ENCODE measurements around the gene SLC12A3.
"Not testable (repeated sequence)": the region's sequence is repeated elsewhere in the genome, so short reads cannot be mapped to it uniquely, and the experiment has no call there.

The SLC12A3 gene

GRCh38 chr16:56869513-56870275 is 4.7 kb downstream of the SLC12A3 start:
- DNase-seq = peak; percentile 54

DNA sequence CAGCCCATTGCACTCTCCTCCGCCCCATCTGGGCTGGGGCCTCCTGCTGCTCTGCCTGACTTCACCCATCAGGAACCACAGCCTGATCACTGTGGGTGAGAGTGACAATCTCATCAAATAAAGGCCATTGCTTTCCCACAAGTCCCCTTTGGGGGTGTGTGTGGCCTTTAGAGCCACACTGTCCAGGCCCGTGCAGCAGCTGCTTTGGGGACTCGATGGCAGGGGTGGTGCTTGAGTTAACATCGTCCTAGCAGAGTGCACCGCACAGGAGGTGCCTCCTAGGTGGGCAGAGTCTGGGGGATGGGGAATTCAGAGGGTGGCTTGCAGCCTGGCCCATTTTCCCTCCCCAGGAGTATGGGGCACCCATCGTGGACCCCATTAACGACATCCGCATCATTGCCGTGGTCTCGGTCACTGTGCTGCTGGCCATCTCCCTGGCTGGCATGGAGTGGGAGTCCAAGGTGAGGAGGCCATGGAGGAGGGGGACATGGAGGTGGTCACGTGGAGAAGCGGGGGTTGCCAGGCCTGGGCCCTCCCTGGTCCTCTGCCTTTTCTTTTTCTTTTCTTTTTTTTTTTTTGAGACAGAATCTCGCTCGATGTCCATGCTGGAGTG is 5.4 kb downstream of the SLC12A3 start:
- no peak for DNase-seq

DNA sequence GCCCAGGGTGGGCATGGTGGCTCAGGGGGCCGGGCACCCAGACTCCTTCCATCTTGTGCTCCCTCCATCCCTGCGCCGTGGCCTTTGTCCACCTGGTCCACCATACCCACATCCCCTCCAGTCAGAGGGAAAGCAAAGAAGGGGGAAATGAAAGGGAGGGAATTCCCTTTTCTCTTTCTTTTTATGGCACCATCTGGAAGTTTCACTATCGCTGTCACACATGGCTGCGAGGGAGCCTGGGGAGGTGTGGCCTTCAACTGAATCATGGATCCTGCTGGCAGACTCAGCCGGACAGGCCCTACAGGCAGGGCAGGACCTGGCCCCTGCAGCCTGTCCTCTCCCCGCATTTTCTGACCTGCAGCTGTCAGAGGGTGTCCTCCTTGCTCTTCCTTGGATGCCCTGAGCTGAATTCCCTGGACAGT is 6.2 kb downstream of the SLC12A3 start:
- no peak for DNase-seq

GRCh38 chr16:56872863-56873391 is 7.9 kb downstream of the SLC12A3 start:
- DNase-seq = no peak

DNA sequence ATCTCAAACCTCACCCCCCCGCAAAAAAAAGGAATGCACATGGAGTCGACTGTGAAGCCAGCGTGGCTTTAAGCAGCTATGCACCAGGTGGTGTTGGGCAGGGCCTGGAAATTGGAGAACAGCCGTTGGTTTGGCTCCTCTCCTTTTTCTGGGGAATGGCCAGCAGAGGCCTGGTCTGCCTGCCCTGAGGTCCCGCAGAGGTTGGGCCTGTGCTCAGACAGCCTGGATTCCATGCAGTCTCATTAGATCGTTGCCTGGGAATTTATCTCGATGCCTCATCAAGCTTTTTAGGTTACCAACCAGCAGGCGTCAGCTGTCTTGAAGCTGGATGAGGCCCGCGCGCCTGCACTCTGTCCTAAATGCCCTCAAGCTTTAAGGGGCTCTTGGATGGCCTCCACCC is 9.8 kb downstream of the SLC12A3 start:
- DNase-seq = no peak

DNA sequence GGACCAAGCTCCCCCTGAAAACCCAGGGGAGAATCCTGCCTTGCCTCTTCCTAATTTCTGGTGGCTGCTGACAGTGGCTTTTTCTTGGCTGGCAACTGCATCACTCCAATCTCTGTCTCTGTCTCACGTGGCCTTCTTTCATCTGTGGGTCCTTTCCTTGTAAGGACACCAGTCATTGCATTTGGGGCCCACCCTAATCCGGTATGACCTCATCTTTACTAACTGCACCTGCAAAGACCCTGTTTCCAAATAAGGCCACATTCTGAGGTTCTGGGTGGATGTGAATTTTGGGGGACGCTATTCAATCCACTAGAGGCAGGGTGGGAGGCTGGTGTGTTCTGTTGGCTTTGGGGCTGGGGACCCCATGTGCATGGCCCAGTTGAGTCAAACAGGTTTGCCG is 11.0 kb downstream of the SLC12A3 start:
- no peak for DNase-seq

- no peak for DNase-seq
These were observed 12.6 kb downstream of the SLC12A3 start for GRCh38 chr16:56877486-56878182.

DNA sequence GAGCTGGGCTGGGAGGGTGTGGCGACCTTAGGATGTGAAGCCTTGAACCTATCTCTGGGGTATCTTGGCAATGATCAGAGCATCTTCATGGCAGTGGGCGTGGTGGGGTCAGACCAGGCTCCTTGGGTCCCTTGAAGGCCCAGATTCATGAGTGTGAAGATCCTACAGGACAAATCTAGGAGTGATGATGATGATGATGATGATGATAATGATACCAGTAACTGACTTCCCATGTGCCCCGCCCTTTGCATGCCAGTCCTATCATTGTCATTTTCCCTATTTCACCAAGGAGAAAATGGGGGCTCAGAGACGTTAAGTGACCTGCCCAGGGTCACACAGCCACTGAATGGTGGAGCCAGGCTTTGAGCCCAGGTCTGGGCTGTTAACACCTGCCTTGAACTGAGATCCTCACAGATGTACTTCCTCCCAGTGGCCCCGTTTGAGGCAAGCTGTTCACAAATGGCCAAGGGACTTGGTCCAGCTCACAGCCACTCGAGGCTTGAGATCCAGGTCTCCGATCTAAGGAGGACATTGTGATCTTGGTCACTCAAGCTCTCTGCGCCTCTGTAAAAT is 13.4 kb downstream of the SLC12A3 start:
- no peak for DNase-seq

DNA sequence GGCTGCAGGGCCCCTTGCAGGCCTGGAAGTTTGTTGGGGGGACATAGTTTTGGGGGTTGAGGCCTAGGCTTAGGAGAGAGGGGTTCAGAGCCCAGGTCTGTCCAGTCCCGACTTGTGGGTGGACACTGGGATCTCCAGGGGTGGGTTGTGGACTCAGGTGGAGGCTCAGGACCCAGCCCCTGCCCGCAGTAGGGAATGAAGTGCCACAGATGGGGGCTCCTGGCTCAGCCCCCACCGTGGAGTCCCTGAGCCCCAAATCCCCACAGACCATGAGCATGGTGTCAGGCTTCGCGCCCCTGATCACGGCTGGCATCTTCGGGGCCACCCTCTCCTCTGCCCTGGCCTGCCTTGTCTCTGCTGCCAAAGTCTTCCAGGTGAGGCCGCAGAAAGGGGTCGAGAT is 14.3 kb downstream of the SLC12A3 start:
- no peak for DNase-seq

- DNase-seq = no peak
These were observed 15.2 kb downstream of the SLC12A3 start for GRCh38 chr16:56880176-56880575.

GRCh38 chr16:56880685-56881084 is 15.7 kb downstream of the SLC12A3 start:
- DNase-seq = no peak

- DNase-seq = no peak
These were observed 17.2 kb downstream of the SLC12A3 start for GRCh38 chr16:56882077-56882800.

DNA sequence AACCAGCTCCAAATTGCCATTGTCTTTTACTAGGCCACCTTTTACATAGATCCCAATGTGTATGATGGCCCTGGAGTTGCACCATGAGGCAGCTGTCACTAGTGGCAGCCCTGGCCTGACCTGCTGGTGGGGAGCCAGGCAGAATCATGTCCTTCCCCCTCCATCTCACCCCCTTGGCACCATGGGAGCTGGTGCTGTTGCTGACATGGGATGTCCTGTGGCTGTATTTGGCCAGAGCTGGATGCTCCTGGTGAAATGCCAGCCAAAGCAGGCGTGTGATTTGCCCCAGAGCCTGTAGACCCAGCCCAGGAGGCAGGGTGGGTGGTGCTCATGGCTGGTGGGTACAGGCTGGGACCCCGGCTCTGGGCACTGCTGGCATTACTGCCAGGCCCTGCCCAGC is 18.6 kb downstream of the SLC12A3 start:
- DNase-seq = no peak

DNA sequence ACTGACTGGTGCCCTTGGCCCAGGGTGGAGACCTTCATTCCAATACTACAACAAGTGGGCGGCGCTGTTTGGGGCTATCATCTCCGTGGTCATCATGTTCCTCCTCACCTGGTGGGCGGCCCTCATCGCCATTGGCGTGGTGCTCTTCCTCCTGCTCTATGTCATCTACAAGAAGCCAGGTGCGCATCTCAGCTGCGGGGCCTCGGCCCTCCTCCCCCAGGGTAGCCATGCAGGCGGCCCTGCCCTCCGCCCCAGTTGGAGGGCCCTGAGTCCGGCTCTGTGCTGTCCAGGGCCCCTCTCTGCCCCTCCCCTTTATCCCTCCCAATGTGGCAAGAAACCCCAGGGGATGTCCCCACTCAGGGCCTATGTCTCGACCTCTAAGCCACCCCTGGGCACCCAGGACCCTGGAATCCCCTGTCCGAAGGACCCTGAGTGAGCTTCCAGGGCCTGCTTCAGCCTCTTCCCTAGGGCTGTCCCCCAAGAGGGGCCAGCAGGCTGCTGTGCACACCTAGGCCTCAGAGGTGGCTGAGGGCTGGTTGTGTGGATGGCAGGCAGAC is 19.1 kb downstream of the SLC12A3 start:
- no peak for DNase-seq

- DNase-seq = not testable (repeated sequence)
These were observed 19.9 kb downstream of the SLC12A3 start for GRCh38 chr16:56884929-56885328.

DNA sequence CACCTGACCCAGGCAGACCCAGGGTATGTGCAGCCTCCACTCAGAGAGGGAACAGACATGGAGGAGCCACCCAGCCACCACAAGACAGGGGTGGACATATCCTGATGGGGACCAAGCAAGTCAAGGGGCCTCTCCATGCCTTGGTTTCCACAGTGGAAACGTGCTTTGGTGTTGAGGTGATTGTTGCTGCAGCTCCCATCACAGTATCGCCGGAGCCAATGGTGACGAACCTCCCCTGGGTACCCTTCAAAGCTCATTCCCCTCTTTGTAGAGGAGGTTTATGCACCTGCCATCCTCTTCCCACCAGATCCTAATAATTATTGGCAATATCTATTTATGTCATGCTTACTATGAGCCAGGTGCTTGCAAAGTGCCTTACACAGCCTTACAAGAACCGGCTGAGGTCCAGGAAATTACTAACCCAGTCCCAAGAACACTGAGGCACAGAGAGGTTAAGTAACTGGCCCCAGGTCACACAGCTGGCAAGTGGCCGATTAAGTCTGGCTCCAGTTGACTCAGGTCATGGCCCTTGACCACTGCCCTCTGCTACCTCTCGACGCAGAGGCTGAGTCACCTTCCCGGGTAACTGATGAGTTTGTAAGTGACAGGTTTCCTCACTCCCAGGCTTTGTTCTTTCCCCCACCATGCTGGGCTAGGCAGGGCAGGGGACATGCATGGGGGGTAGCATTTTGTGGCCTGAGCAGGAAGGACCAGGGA is 20.6 kb downstream of the SLC12A3 start:
- DNase-seq = no peak

DNA sequence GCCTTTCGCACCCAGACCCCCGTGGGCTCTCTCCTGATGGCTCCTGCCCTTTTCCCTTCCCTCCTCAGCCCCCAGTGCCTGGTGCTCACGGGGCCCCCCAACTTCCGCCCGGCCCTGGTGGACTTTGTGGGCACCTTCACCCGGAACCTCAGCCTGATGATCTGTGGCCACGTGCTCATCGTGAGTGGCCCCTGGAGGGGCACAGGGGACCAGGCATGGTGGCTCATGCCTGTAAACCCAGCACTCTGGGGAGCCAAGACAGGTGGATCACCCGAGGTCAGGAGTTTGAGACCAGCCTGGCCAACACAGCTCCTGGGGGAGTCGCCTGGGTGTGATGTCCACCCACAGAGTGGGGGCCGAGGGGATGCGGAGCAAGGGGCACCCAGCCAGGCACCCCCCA is 21.3 kb downstream of the SLC12A3 start:
- DNase-seq = no peak

DNA sequence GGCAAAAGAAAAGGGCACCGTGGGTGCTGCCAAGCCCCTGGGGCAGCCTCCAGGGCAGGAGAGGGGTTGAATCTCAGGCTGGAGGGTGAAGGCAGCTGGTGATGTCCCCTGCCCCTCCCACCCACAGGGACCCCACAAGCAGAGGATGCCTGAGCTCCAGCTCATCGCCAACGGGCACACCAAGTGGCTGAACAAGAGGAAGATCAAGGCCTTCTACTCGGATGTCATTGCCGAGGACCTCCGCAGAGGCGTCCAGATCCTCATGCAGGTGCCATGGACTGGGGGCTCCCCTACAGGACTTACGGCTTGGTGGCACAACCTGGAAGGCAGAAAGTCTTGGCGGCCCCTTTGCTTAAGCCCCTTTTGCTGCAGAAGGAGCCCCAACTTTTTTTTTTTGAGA is 21.8 kb downstream of the SLC12A3 start:
- no peak for DNase-seq

DNA sequence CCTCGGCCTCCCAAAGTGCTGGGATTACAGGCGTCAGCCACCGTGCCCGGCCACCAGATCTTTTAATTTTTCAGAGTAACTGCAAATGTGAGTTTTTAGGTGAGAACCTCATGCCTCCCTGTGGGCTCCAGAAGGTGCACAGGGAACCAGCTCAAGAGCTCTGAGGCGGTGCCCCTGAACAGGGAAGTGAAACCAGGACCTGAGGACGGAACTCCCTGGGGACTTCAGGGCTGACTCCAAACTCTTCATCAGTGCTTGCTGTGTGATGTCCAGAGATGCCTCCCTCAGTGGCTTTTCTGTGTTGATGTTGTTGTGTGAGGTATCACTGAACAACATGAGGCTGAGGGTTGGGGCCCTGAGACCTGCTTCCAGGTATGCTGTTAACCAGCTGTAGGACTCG is 23.8 kb downstream of the SLC12A3 start:
- DNase-seq = no peak

GRCh38 chr16:56889206-56889605 is 24.2 kb downstream of the SLC12A3 start:
- DNase-seq = no peak

DNA sequence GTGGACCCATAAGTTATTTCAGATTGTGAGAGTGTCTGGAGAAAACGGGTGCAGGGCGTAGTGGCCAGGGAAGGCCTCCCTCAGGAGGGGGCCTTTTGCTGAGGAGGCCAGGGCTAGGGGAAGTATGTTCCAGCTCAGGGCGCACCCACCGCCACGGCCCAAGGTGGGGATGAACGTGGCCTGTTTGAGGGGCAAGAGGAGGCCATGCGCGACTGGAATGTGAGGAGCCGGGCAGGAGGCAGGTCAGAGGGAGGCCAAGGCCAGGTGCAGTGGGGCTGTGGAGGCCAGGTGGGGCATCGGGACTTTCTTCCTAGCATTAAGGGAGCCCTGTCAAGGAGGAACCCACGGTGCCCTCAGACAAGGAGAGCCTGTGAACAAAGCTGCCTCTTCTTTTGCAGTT is 26.7 kb downstream of the SLC12A3 start:
- DNase-seq = no peak

- no peak for DNase-seq
These were observed 27.7 kb downstream of the SLC12A3 start for GRCh38 chr16:56892705-56893104.

Measured in stimulated activated CD4-positive, alpha-beta T cell treated with anti-CD3 and anti-CD28 coated beads, Interleukin-15, amount 100 ng/mL, for 24 hours (primary cell).